ENCODE measurements around the gene MN1.

MN1 gene

GRCh38 chr22:27786965-27787364, 14.6 kb downstream of the MN1 start:
- Histone ChIP-seq H3K4me3 (ENCODE audit: insufficient read length, low read depth) (no peak overlapping the region), H3K9me3 (ENCODE audit: insufficient read depth, low read length) (no peaks in the 10 kb centered on the region), H3K27me3 (ENCODE audit: insufficient read depth, insufficient read length) (no peaks in the 10 kb centered on the region), H3K36me3 (ENCODE audit: insufficient read depth, insufficient read length, low read length) (peaks cover 24% of the 10 kb centered on the region), H3K9ac (ENCODE audit: insufficient read length, low read depth) (no peak overlapping the region), H3K4me1 (ENCODE audit: insufficient read depth, insufficient read length) (peaks cover 7% of the 10 kb centered on the region)
- TF ChIP-seq YY1 (IDR thresholded peaks at IDR 0.05; ENCODE audit: insufficient read depth, insufficient read length) (no peak), ZNF274 (IDR thresholded peaks at IDR 0.05; ENCODE audit: low read depth, low read length) (no peak), SUZ12 (IDR thresholded peaks at IDR 0.05; ENCODE audit: extremely low read depth, insufficient read depth, insufficient read length) (no peak)
- no peak for DNase-seq (ENCODE audit: low read depth, low spot score)

- Histone ChIP-seq H3K27me3 (ENCODE audit: insufficient read depth, insufficient read length) (no peaks in the 10 kb centered on the region), H3K9ac (ENCODE audit: insufficient read length, low read depth) (no peak overlapping the region), H3K36me3 (ENCODE audit: insufficient read depth, insufficient read length, low read length) (peaks cover 29% of the 10 kb centered on the region), H3K9me3 (ENCODE audit: insufficient read depth, low read length) (peaks cover 3% of the 10 kb centered on the region; the same call in 1 of the 2 replicates), H3K4me1 (ENCODE audit: insufficient read depth, insufficient read length) (peaks cover 7% of the 10 kb centered on the region), H3K4me3 (ENCODE audit: insufficient read length, low read depth) (no peak overlapping the region)
- DNase-seq (ENCODE audit: low read depth, low spot score): no peak
- no peak for TF ChIP-seq YY1 (IDR thresholded peaks at IDR 0.05; ENCODE audit: insufficient read depth, insufficient read length)
- TF ChIP-seq SUZ12 (IDR thresholded peaks at IDR 0.05; ENCODE audit: extremely low read depth, insufficient read depth, insufficient read length): no peak
- TF ChIP-seq ZNF274 (IDR thresholded peaks at IDR 0.05; ENCODE audit: low read depth, low read length): no peak
Observed at GRCh38 chr22:27786291-27786932, 15.1 kb downstream of the MN1 start.

- peaks cover 35% of the 10 kb centered on the region for H3K36me3 ChIP-seq (ENCODE audit: insufficient read depth, insufficient read length, low read length)
- no peak for DNase-seq (ENCODE audit: low read depth, low spot score)
- no peak overlapping the region for H3K4me3 ChIP-seq (ENCODE audit: insufficient read length, low read depth)
- H3K4me1 ChIP-seq (ENCODE audit: insufficient read depth, insufficient read length): peaks cover 7% of the 10 kb centered on the region
- TF ChIP-seq SUZ12 (IDR thresholded peaks at IDR 0.05; ENCODE audit: extremely low read depth, insufficient read depth, insufficient read length): no peak
- TF ChIP-seq ZNF274 (IDR thresholded peaks at IDR 0.05; ENCODE audit: low read depth, low read length): no peak
- TF ChIP-seq YY1 (IDR thresholded peaks at IDR 0.05; ENCODE audit: insufficient read depth, insufficient read length): no peak
- peaks cover 9% of the 10 kb centered on the region; the same call in 1 of the 2 replicates for H3K9me3 ChIP-seq (ENCODE audit: insufficient read depth, low read length)
- H3K27me3 ChIP-seq (ENCODE audit: insufficient read depth, insufficient read length): no peaks in the 10 kb centered on the region
- H3K9ac ChIP-seq (ENCODE audit: insufficient read length, low read depth): no peak overlapping the region
Observed at GRCh38 chr22:27785831-27786230, 15.7 kb downstream of the MN1 start.

- peaks cover 9% of the 10 kb centered on the region for H3K4me1 ChIP-seq (ENCODE audit: insufficient read depth, insufficient read length)
- H3K27me3 ChIP-seq (ENCODE audit: insufficient read depth, insufficient read length): no peaks in the 10 kb centered on the region
- no peak for DNase-seq (ENCODE audit: low read depth, low spot score)
- no peak overlapping the region for H3K4me3 ChIP-seq (ENCODE audit: insufficient read length, low read depth)
- peaks cover 36% of the 10 kb centered on the region for H3K36me3 ChIP-seq (ENCODE audit: insufficient read depth, insufficient read length, low read length)
- no peak for TF ChIP-seq SUZ12 (IDR thresholded peaks at IDR 0.05; ENCODE audit: extremely low read depth, insufficient read depth, insufficient read length)
- no peak for TF ChIP-seq ZNF274 (IDR thresholded peaks at IDR 0.05; ENCODE audit: low read depth, low read length)
- no peak for TF ChIP-seq YY1 (IDR thresholded peaks at IDR 0.05; ENCODE audit: insufficient read depth, insufficient read length)
- peaks cover 13% of the 10 kb centered on the region; the same call in 1 of the 2 replicates for H3K9me3 ChIP-seq (ENCODE audit: insufficient read depth, low read length)
- H3K9ac ChIP-seq (ENCODE audit: insufficient read length, low read depth): peak overlapping the region; percentile 21
Observed at GRCh38 chr22:27784120-27784475, 17.5 kb downstream of the MN1 start.

- peaks cover 13% of the 10 kb centered on the region for H3K4me1 ChIP-seq (ENCODE audit: insufficient read depth, insufficient read length)
- H3K4me3 ChIP-seq (ENCODE audit: insufficient read length, low read depth): no peak overlapping the region
- H3K9me3 ChIP-seq (ENCODE audit: insufficient read depth, low read length): peaks cover 13% of the 10 kb centered on the region; the same call in 1 of the 2 replicates
- peaks cover 37% of the 10 kb centered on the region for H3K36me3 ChIP-seq (ENCODE audit: insufficient read depth, insufficient read length, low read length)
- peak overlapping the region; percentile 21 for H3K9ac ChIP-seq (ENCODE audit: insufficient read length, low read depth)
- H3K27me3 ChIP-seq (ENCODE audit: insufficient read depth, insufficient read length): no peaks in the 10 kb centered on the region
- TF ChIP-seq SUZ12 (IDR thresholded peaks at IDR 0.05; ENCODE audit: extremely low read depth, insufficient read depth, insufficient read length): no peak
- TF ChIP-seq ZNF274 (IDR thresholded peaks at IDR 0.05; ENCODE audit: low read depth, low read length): no peak
- TF ChIP-seq YY1 (IDR thresholded peaks at IDR 0.05; ENCODE audit: insufficient read depth, insufficient read length): no peak
- DNase-seq (ENCODE audit: low read depth, low spot score): no peak
Observed at GRCh38 chr22:27783436-27784119, 18.0 kb downstream of the MN1 start.

- H3K4me3 ChIP-seq (ENCODE audit: insufficient read length, low read depth): no peak overlapping the region
- TF ChIP-seq ZNF274 (IDR thresholded peaks at IDR 0.05; ENCODE audit: low read depth, low read length): no peak
- no peak for TF ChIP-seq SUZ12 (IDR thresholded peaks at IDR 0.05; ENCODE audit: extremely low read depth, insufficient read depth, insufficient read length)
- no peak for TF ChIP-seq YY1 (IDR thresholded peaks at IDR 0.05; ENCODE audit: insufficient read depth, insufficient read length)
- no peak for DNase-seq (ENCODE audit: low read depth, low spot score)
- H3K9me3 ChIP-seq (ENCODE audit: insufficient read depth, low read length): peaks cover 13% of the 10 kb centered on the region; the same call in 1 of the 2 replicates
- H3K27me3 ChIP-seq (ENCODE audit: insufficient read depth, insufficient read length): no peaks in the 10 kb centered on the region
- H3K9ac ChIP-seq (ENCODE audit: insufficient read length, low read depth): no peak overlapping the region
- H3K4me1 ChIP-seq (ENCODE audit: insufficient read depth, insufficient read length): peaks cover 13% of the 10 kb centered on the region
- peaks cover 36% of the 10 kb centered on the region for H3K36me3 ChIP-seq (ENCODE audit: insufficient read depth, insufficient read length, low read length)
Observed at GRCh38 chr22:27782088-27782487, 19.5 kb downstream of the MN1 start.

- no peak for DNase-seq (ENCODE audit: low read depth, low spot score)
- Histone ChIP-seq H3K9ac (ENCODE audit: insufficient read length, low read depth) (no peak overlapping the region), H3K27me3 (ENCODE audit: insufficient read depth, insufficient read length) (no peaks in the 10 kb centered on the region), H3K36me3 (ENCODE audit: insufficient read depth, insufficient read length, low read length) (peaks cover 36% of the 10 kb centered on the region), H3K4me3 (ENCODE audit: insufficient read length, low read depth) (no peak overlapping the region), H3K9me3 (ENCODE audit: insufficient read depth, low read length) (peaks cover 13% of the 10 kb centered on the region; the same call in 1 of the 2 replicates), H3K4me1 (ENCODE audit: insufficient read depth, insufficient read length) (peaks cover 13% of the 10 kb centered on the region)
- TF ChIP-seq SUZ12 (IDR thresholded peaks at IDR 0.05; ENCODE audit: extremely low read depth, insufficient read depth, insufficient read length) (no peak), YY1 (IDR thresholded peaks at IDR 0.05; ENCODE audit: insufficient read depth, insufficient read length) (no peak), ZNF274 (IDR thresholded peaks at IDR 0.05; ENCODE audit: low read depth, low read length) (no peak)
Observed at GRCh38 chr22:27780161-27780575, 21.4 kb downstream of the MN1 start.
